Placental epithelial cell (primary cell): ENCODE results near the gene SETX. TPM values are rescaled to one million over a fixed set of nuclear protein-coding genes. Genes with fewer than 3 reads are reported as not detected.

Source experiments
- total RNA-seq: library from RNA; depleted of rRNA; stranded (reverse); fragments of >200 nt; gene quantifications from 2 replicates; pipeline ENCODE4 v1.2.3, GENCODE V29; 2012

The SETX gene
- total RNA-seq: 44.4 and 50.4 TPM in 2 replicates

GRCh38 chr9:132354637-132355355 lies at the start of gene SETX:
TSS of gene SETX (minus strand) at chr9:132354986. CDS start at chr9:132349428, 5,558 bp downstream.

Other genes starting within 250 kb of the SETX start
- under 0.01 and 0.39 TPM in 2 replicates for gene NTNG2, start 192.9 kb downstream of the SETX start, total RNA-seq
- 7.4 and 7.9 TPM in 2 replicates for gene TTF1, start 51.9 kb upstream of the SETX start, total RNA-seq
- not detected in 2 replicates for gene CFAP77, start 55.2 kb upstream of the SETX start, total RNA-seq
- not detected in 2 replicates for gene BARHL1, start 227.6 kb upstream of the SETX start, total RNA-seq